ENCODE results near the gene CELF4.

DNA sequence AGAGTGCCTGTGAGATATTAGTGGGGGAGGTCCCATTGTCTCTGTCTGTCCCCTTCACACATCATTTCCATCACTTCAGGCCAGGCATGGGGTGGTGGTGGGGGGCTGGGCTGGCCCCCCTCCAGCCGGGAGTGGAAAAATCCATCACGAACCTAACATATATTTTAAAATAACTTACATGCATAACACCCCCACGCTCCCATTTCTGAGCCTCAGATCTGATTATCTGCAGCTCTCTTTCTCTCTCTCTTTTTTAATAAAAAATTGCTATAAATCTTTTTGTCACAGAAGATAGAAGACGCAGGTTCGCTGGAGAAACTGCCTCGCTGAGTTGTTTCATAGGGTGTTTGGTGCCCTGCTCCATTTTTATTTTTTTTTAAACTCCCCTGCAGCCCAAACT, 159.8 kb downstream of the CELF4 start:
- no peak for TF ChIP-seq CTCF (IDR thresholded peaks at IDR 0.05)
- no peak for TF ChIP-seq EP300 (IDR thresholded peaks at IDR 0.05)
- TF ChIP-seq POLR2AphosphoS5 (IDR thresholded peaks at IDR 0.05), result no peak
